Measurements from ENCODE around the gene MGAT4B.

The MGAT4B gene

GRCh38 chr5:179773686-179774040, 33.0 kb downstream of the MGAT4B start:
- in situ Hi-C loops (cut with HindIII; ENCODE audit: low sequenced_read_pairs): no loop called here

GRCh38 chr5:179772351-179772750, 34.3 kb downstream of the MGAT4B start:
- in situ Hi-C loops (cut with HindIII; ENCODE audit: low sequenced_read_pairs): no loop called here

- in situ Hi-C loops (cut with HindIII; ENCODE audit: low sequenced_read_pairs): no loop called here
Observed at GRCh38 chr5:179771311-179771895, 35.3 kb downstream of the MGAT4B start.

GRCh38 chr5:179769796-179770195, 36.9 kb downstream of the MGAT4B start:
- in situ Hi-C loops (cut with HindIII; ENCODE audit: low sequenced_read_pairs): loop anchor here (5.0 kb wide), 1 partner anchor 58 kb away; no protein-coding TSS in a partner anchor

- in situ Hi-C loops (cut with HindIII; ENCODE audit: low sequenced_read_pairs): loop anchor here (5.0 kb wide), 1 partner anchor 58 kb away; no protein-coding TSS in a partner anchor
Observed at GRCh38 chr5:179769271-179769670, 37.4 kb downstream of the MGAT4B start.

- in situ Hi-C loops (cut with HindIII; ENCODE audit: low sequenced_read_pairs): loop anchor here (5.0 kb wide), 1 partner anchor 59 kb away; no protein-coding TSS in a partner anchor
Observed at GRCh38 chr5:179768326-179769085, 38.2 kb downstream of the MGAT4B start.

GRCh38 chr5:179767496-179768100, 39.1 kb downstream of the MGAT4B start:
- in situ Hi-C loops (cut with HindIII; ENCODE audit: low sequenced_read_pairs): loop anchor here (5.0 kb wide), 1 partner anchor 60 kb away; no protein-coding TSS in a partner anchor

GRCh38 chr5:179766726-179767455, 39.8 kb downstream of the MGAT4B start:
- in situ Hi-C loops (cut with HindIII; ENCODE audit: low sequenced_read_pairs): loop anchor here (5.0 kb wide), 1 partner anchor 60 kb away; no protein-coding TSS in a partner anchor

GRCh38 chr5:179766021-179766725, 40.5 kb downstream of the MGAT4B start:
- in situ Hi-C loops (cut with HindIII; ENCODE audit: low sequenced_read_pairs): loop anchor here (5.0 kb wide), 1 partner anchor 61 kb away; no protein-coding TSS in a partner anchor

GRCh38 chr5:179765400-179765799, 41.3 kb downstream of the MGAT4B start:
- in situ Hi-C loops (cut with HindIII; ENCODE audit: low sequenced_read_pairs): loop anchor here (5.0 kb wide), 1 partner anchor 62 kb away; no protein-coding TSS in a partner anchor

GRCh38 chr5:179764056-179764455, 42.6 kb downstream of the MGAT4B start:
- in situ Hi-C loops (cut with HindIII; ENCODE audit: low sequenced_read_pairs): no loop called here

GRCh38 chr5:179763215-179763945, 43.3 kb downstream of the MGAT4B start:
- in situ Hi-C loops (cut with HindIII; ENCODE audit: low sequenced_read_pairs): no loop called here

GRCh38 chr5:179762781-179763176, 43.9 kb downstream of the MGAT4B start:
- in situ Hi-C loops (cut with HindIII; ENCODE audit: low sequenced_read_pairs): no loop called here

GRCh38 chr5:179762079-179762780, 44.4 kb downstream of the MGAT4B start:
- in situ Hi-C loops (cut with HindIII; ENCODE audit: low sequenced_read_pairs): no loop called here

GRCh38 chr5:179759581-179760551, 46.8 kb downstream of the MGAT4B start:
- in situ Hi-C loops (cut with HindIII; ENCODE audit: low sequenced_read_pairs): loop anchor here (5.0 kb wide), 2 partner anchors 47 to 83 kb away; partner anchors contain the start of gene MGAT4B

GRCh38 chr5:179758955-179759354, 47.7 kb downstream of the MGAT4B start:
- in situ Hi-C loops (cut with HindIII; ENCODE audit: low sequenced_read_pairs): loop anchor here (5.0 kb wide), 2 partner anchors 48 to 82 kb away; partner anchors contain the start of gene MGAT4B

- in situ Hi-C loops (cut with HindIII; ENCODE audit: low sequenced_read_pairs): loop anchor here (5.0 kb wide), 2 partner anchors 52 to 78 kb away; partner anchors contain the start of gene MGAT4B
Observed at GRCh38 chr5:179755022-179755421, 51.6 kb downstream of the MGAT4B start.

- in situ Hi-C loops (cut with HindIII; ENCODE audit: low sequenced_read_pairs): no loop called here
Observed at GRCh38 chr5:179753971-179754370, 52.7 kb downstream of the MGAT4B start.
